ENCODE measurements around the gene DNAH9. TPM values are rescaled to one million over a fixed set of nuclear protein-coding genes. Genes with fewer than 3 reads are reported as not detected.

DNAH9 gene
- total RNA-seq, 1 donor, result not detected

GRCh38 chr17:11622492-11622891 lies 24.2 kb downstream of the DNAH9 start:
- DNase-seq (ENCODE audit: low read depth), result no peak
- TF ChIP-seq CTCF (IDR thresholded peaks at IDR 0.05; ENCODE audit: insufficient read depth, low read depth, low read length), result no peak
- no peak overlapping the region for H3K4me3 ChIP-seq (ENCODE audit: low read depth, low read length)

DNA sequence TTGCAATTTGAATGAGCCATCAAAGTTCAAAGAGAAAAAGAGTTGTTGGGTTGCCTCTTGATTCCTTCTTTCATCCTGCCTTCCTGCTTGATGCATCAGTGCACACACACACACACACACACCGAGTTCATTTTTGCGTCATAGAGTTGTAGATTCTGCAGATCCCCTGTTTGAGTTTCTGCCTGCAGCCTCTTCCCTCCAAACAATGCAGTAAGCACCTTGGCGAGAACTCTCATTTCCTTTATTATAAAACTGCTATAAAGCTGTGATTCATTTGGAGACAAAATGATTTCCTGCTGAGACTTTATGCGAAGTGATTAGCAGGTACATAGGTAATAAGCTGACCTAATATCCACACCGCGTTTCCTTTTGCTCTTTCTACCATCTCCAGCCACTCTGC lies 26.7 kb downstream of the DNAH9 start:
- no peak for DNase-seq (ENCODE audit: low read depth)
- H3K4me3 ChIP-seq (ENCODE audit: low read depth, low read length), result no peak overlapping the region
- TF ChIP-seq CTCF (IDR thresholded peaks at IDR 0.05; ENCODE audit: insufficient read depth, low read depth, low read length), result no peak

GRCh38 chr17:11625878-11626277 lies 27.6 kb downstream of the DNAH9 start:
- DNase-seq (ENCODE audit: low read depth), result no peak
- TF ChIP-seq CTCF (IDR thresholded peaks at IDR 0.05; ENCODE audit: insufficient read depth, low read depth, low read length), result no peak
- H3K4me3 ChIP-seq (ENCODE audit: low read depth, low read length), result no peak overlapping the region

GRCh38 chr17:11627301-11627940 lies 29.2 kb downstream of the DNAH9 start:
- no peak for TF ChIP-seq CTCF (IDR thresholded peaks at IDR 0.05; ENCODE audit: insufficient read depth, low read depth, low read length)
- no peak overlapping the region for H3K4me3 ChIP-seq (ENCODE audit: low read depth, low read length)
- no peak for DNase-seq (ENCODE audit: low read depth)

- no peak for TF ChIP-seq CTCF (IDR thresholded peaks at IDR 0.05; ENCODE audit: insufficient read depth, low read depth, low read length)
Measured at GRCh38 chr17:11628374-11628773, 30.1 kb downstream of the DNAH9 start.

GRCh38 chr17:11628831-11629230 lies 30.6 kb downstream of the DNAH9 start:
- no peak overlapping the region for H3K4me3 ChIP-seq (ENCODE audit: low read depth, low read length)
- no peak for DNase-seq (ENCODE audit: low read depth)
- no peak for TF ChIP-seq CTCF (IDR thresholded peaks at IDR 0.05; ENCODE audit: insufficient read depth, low read depth, low read length)

More at GRCh38 chr17:11628374-11628773, 30.1 kb downstream of the DNAH9 start:
- DNase-seq (ENCODE audit: low read depth), result no peak
- H3K4me3 ChIP-seq (ENCODE audit: low read depth, low read length), result no peak overlapping the region

- no peak for TF ChIP-seq CTCF (IDR thresholded peaks at IDR 0.05; ENCODE audit: insufficient read depth, low read depth, low read length)
- no peak for DNase-seq (ENCODE audit: low read depth)
Measured at GRCh38 chr17:11636771-11637170, 38.5 kb downstream of the DNAH9 start.

More at GRCh38 chr17:11636771-11637170, 38.5 kb downstream of the DNAH9 start:
- no peak overlapping the region for H3K4me3 ChIP-seq (ENCODE audit: low read depth, low read length)

Data from fibroblast of villous mesenchyme (primary cell).